ELR (cell line): ENCODE results near the gene TIAM2.
A peak's percentile ranks its signal among the peaks of the same experiment; 100 is the strongest.

Source experiments
- DNase-seq: peaks from one replicate; pipeline ENCODE4 v3.0.0-alpha.2; 2015; ENCODE audit warnings: low read depth

The TIAM2 gene

GRCh38 chr6:155064303-155064702, 69.2 kb downstream of the TIAM2 start:
- no peak for DNase-seq

GRCh38 chr6:155066361-155066760, 71.2 kb downstream of the TIAM2 start:
- no peak for DNase-seq

- no peak for DNase-seq
Measured at GRCh38 chr6:155066921-155067680, 72.0 kb downstream of the TIAM2 start.

GRCh38 chr6:155067956-155068615, 73.0 kb downstream of the TIAM2 start:
- no peak for DNase-seq

- no peak for DNase-seq
Measured at GRCh38 chr6:155069543-155069942, 74.4 kb downstream of the TIAM2 start.

GRCh38 chr6:155075930-155076695, 81.0 kb downstream of the TIAM2 start:
- no peak for DNase-seq

GRCh38 chr6:155077331-155077730, 82.2 kb downstream of the TIAM2 start:
- DNase-seq: peak; percentile 18

GRCh38 chr6:155077784-155078183, 82.7 kb downstream of the TIAM2 start:
- no peak for DNase-seq

- no peak for DNase-seq
Measured at GRCh38 chr6:155078331-155078745, 83.2 kb downstream of the TIAM2 start.

GRCh38 chr6:155079985-155080452, 84.9 kb downstream of the TIAM2 start:
- no peak for DNase-seq

- peak; percentile 15 for DNase-seq
Measured at GRCh38 chr6:155080881-155081845, 86.0 kb downstream of the TIAM2 start.

- peak; percentile 18 for DNase-seq
Measured at GRCh38 chr6:155084431-155085123, 89.5 kb downstream of the TIAM2 start.

- peak; percentile 21 for DNase-seq
Measured at GRCh38 chr6:155085582-155086257, 90.6 kb downstream of the TIAM2 start.

GRCh38 chr6:155088856-155089255, 93.7 kb downstream of the TIAM2 start:
- no peak for DNase-seq

- DNase-seq: no peak
Measured at GRCh38 chr6:155089746-155090145, 94.6 kb downstream of the TIAM2 start.

- no peak for DNase-seq
Measured at GRCh38 chr6:155090166-155090565, 95.1 kb downstream of the TIAM2 start.

- DNase-seq: no peak
Measured at GRCh38 chr6:155091756-155092155, 96.6 kb downstream of the TIAM2 start.

GRCh38 chr6:155093430-155093829, 98.3 kb downstream of the TIAM2 start:
- no peak for DNase-seq

GRCh38 chr6:155100087-155100486, 105.0 kb downstream of the TIAM2 start:
- DNase-seq: no peak

GRCh38 chr6:155100591-155100990, 105.5 kb downstream of the TIAM2 start:
- DNase-seq: no peak
